DND-41 (cell line): ENCODE data around the gene C10orf120.

ENCODE experiments used
- ATAC-seq: fragments of 200-7000 bp; cut with Tn5 transposase; 3 replicates; pipeline ENCODE4 v1.9.1; 2021; ENCODE audit warnings: low read depth; ENCODE audit not compliant: insufficient read depth
- DNase-seq: peaks from one replicate; pipeline ENCODE4 v3.0.0-alpha.2; 2020
- H2AFZ ChIP-seq: 2 replicates; pipeline ENCODE4 v1.6.0; 2012; ENCODE audit warnings: low read depth, low read length
- H3K27ac ChIP-seq: 2 replicates; pipeline ENCODE4 v1.5.1; 2012; ENCODE audit warnings: low read length, inconsistent platforms
- H3K27me3 ChIP-seq: fragments of 200-600 bp; sonication (generic); 2 replicates; pipeline ENCODE4 v1.6.0; 2012; ENCODE audit warnings: low read length, mild to moderate bottlenecking, inconsistent platforms; ENCODE audit not compliant: insufficient read depth, poor library complexity
- H3K36me3 ChIP-seq: 2 replicates; pipeline ENCODE4 v1.5.1; 2012; ENCODE audit warnings: low read length, inconsistent platforms; ENCODE audit not compliant: insufficient read depth
- H3K4me1 ChIP-seq: 2 replicates; pipeline ENCODE4 v1.5.1; 2012; ENCODE audit warnings: mild to moderate bottlenecking, low read length; ENCODE audit not compliant: insufficient read depth
- H3K4me2 ChIP-seq: 2 replicates; pipeline ENCODE4 v1.6.0; 2012; ENCODE audit warnings: mild to moderate bottlenecking, moderate library complexity, low read length, inconsistent platforms; ENCODE audit not compliant: insufficient read depth
- H3K4me3 ChIP-seq, 2 experiments: fragments of 200-600 bp in 1 of 2; shearing (Covaris generic) in 1 of 2; 2 replicates each; pipeline ENCODE4 v1.5.1; 2012 to 2016; ENCODE audit warnings: inconsistent platforms in 2 of 2, low read length in 2 of 2, mild to moderate bottlenecking in 2 of 2, low read depth in 1 of 2, moderate library complexity in 1 of 2
- H3K79me2 ChIP-seq: 2 replicates; pipeline ENCODE4 v1.6.0; 2012; ENCODE audit warnings: low read length, inconsistent platforms; ENCODE audit not compliant: insufficient read depth
- H3K9ac ChIP-seq: 2 replicates; pipeline ENCODE4 v1.6.0; 2012; ENCODE audit warnings: low read depth, mild to moderate bottlenecking, inconsistent platforms, low read length, moderate library complexity
- H3K9me3 ChIP-seq: 2 replicates; pipeline ENCODE4 v1.5.1; 2012; ENCODE audit warnings: low read length, moderate library complexity, mild to moderate bottlenecking, inconsistent platforms; ENCODE audit not compliant: insufficient read depth, severe bottlenecking
- H4K20me1 ChIP-seq: 2 replicates; pipeline ENCODE4 v1.6.0; 2012; ENCODE audit warnings: low read length; ENCODE audit not compliant: insufficient read depth
- CTCF ChIP-seq: IDR thresholded peaks from 2 replicates; pipeline ENCODE4 v1.5.1; 2012; ENCODE audit warnings: borderline replicate concordance, low read length, moderate library complexity, mild to moderate bottlenecking; ENCODE audit not compliant: poor library complexity, severe bottlenecking; ENCODE audit errors: extremely low read depth
- EZH2 ChIP-seq: IDR thresholded peaks from 3 replicates; pipeline ENCODE4 v1.6.1; 2012; ENCODE audit warnings: borderline replicate concordance, low read depth, mild to moderate bottlenecking, moderate library complexity, low read length, inconsistent platforms; ENCODE audit not compliant: severe bottlenecking

C10orf120 gene

GRCh38 chr10:122713091-122713885 lies 13.6 kb upstream of the C10orf120 start:
- no peaks in the 10 kb centered on the region for H3K9me3 ChIP-seq
- H3K27me3 ChIP-seq, result peaks cover 17% of the 10 kb centered on the region
- H2AFZ ChIP-seq, result no peak overlapping the region
- no peaks in the 10 kb centered on the region for H3K4me1 ChIP-seq
- no peaks in the 10 kb centered on the region for H3K79me2 ChIP-seq
- H3K9ac ChIP-seq, result no peak overlapping the region
- no peak for TF ChIP-seq CTCF
- no peak for TF ChIP-seq EZH2
- no peak overlapping the region for H3K4me3 ChIP-seq
- ATAC-seq, result no peak
- H3K4me2 ChIP-seq, result no peak overlapping the region
- H3K27ac ChIP-seq, result no peak overlapping the region
- no peaks in the 10 kb centered on the region for H3K36me3 ChIP-seq
- DNase-seq, result no peak
- H4K20me1 ChIP-seq, result no peaks in the 10 kb centered on the region

GRCh38 chr10:122710576-122710975 lies 10.9 kb upstream of the C10orf120 start:
- no peaks in the 10 kb centered on the region for H3K4me1 ChIP-seq
- no peak for TF ChIP-seq CTCF
- no peak for TF ChIP-seq EZH2
- H3K79me2 ChIP-seq, result no peaks in the 10 kb centered on the region
- H3K27me3 ChIP-seq, result peaks cover 9% of the 10 kb centered on the region
- H4K20me1 ChIP-seq, result no peaks in the 10 kb centered on the region
- no peaks in the 10 kb centered on the region for H3K9me3 ChIP-seq
- no peak overlapping the region for H2AFZ ChIP-seq
- H3K4me2 ChIP-seq, result no peak overlapping the region
- H3K9ac ChIP-seq, result no peak overlapping the region
- no peak overlapping the region for H3K27ac ChIP-seq
- no peak overlapping the region for H3K4me3 ChIP-seq
- no peak for DNase-seq
- H3K36me3 ChIP-seq, result no peaks in the 10 kb centered on the region
- no peak for ATAC-seq

- H3K4me2 ChIP-seq, result no peak overlapping the region
- H2AFZ ChIP-seq, result no peak overlapping the region
- no peak overlapping the region for H3K9ac ChIP-seq
- H3K9me3 ChIP-seq, result no peaks in the 10 kb centered on the region
- H3K27ac ChIP-seq, result no peak overlapping the region
- ATAC-seq (no peak), DNase-seq (no peak)
- no peaks in the 10 kb centered on the region for H3K79me2 ChIP-seq
- TF ChIP-seq CTCF (no peak), EZH2 (no peak)
- H4K20me1 ChIP-seq, result no peaks in the 10 kb centered on the region
- H3K27me3 ChIP-seq, result peaks cover 9% of the 10 kb centered on the region
- no peak overlapping the region for H3K4me3 ChIP-seq
- no peaks in the 10 kb centered on the region for H3K36me3 ChIP-seq
- no peaks in the 10 kb centered on the region for H3K4me1 ChIP-seq
These were observed 10.3 kb upstream of the C10orf120 start for GRCh38 chr10:122709971-122710370.
